K562 (cell line): ENCODE measurements around the gene TFAP2B. TPM values are rescaled to one million over a fixed set of nuclear protein-coding genes. Genes with fewer than 3 reads are reported as not detected.
A peak's percentile ranks its signal among the peaks of the same experiment; 100 is the strongest.

Experiments used
- ARID1B ChIP-seq: fragments of 450-650 bp; IDR thresholded peaks from 2 replicates; pipeline ENCODE4 v1.6.1; 2016; ENCODE audit warnings: antibody characterized with exemption, mild to moderate bottlenecking, inconsistent platforms
- BCLAF1 ChIP-seq, 2 experiments: fragments of 450-650 bp in 1 of 2; IDR thresholded peaks; 2 replicates each; pipeline ENCODE4 v1.6.1; 2011 to 2017; ENCODE audit warnings: low read depth in 2 of 2, antibody characterized with exemption in 1 of 2, borderline replicate concordance in 1 of 2, low read length in 1 of 2, mild to moderate bottlenecking in 1 of 2, mixed read lengths in 1 of 2; ENCODE audit not compliant: control insufficient read depth in 1 of 2
- BHLHE40 ChIP-seq: IDR thresholded peaks from 2 replicates; pipeline ENCODE4 v1.6.1; 2011; ENCODE audit warnings: low read length, improper control_type of control experiment
- CEBPG ChIP-seq, 3 experiments: fragments of 200-800 bp in 1 of 3; sonication (Bioruptor generic) in 1 of 3; sonication (generic) in 1 of 3; formaldehyde crosslinking in 1 of 3; IDR thresholded peaks in 2 of 3; conservative IDR thresholded peaks in 1 of 3; 2 replicates each; pipeline versions ENCODE4 v1.6.1 to v1.8.0; 2016 to 2022; ENCODE audit warnings: missing compliant biosample characterization in 2 of 3, missing genetic modification characterization in 2 of 3, mild to moderate bottlenecking in 1 of 3, missing genetic modification reagents in 1 of 3
- DMBX1 ChIP-seq: fragments of 250-450 bp; sonication (Bioruptor Pico); IDR thresholded peaks from 2 replicates; pipeline ENCODE4 v1.8.0; 2022; ENCODE audit warnings: inconsistent platforms, mild to moderate bottlenecking, moderate library complexity, borderline replicate concordance
- ID3 ChIP-seq, 2 experiments: fragments of 250-450 bp in 1 of 2; fragments of 450-650 bp in 1 of 2; sonication (Bioruptor Pico) in 1 of 2; IDR thresholded peaks; 2 replicates each; pipeline versions ENCODE4 v1.6.1 to v1.8.0; 2016 to 2021; ENCODE audit warnings: mild to moderate bottlenecking in 2 of 2, moderate library complexity in 2 of 2, missing compliant biosample characterization in 1 of 2, missing genetic modification characterization in 1 of 2
- L3MBTL2 ChIP-seq: fragments of 450-650 bp; IDR thresholded peaks from 2 replicates; pipeline ENCODE4 v1.6.1; 2016; ENCODE audit warnings: mild to moderate bottlenecking, moderate library complexity
- MTA1 ChIP-seq: fragments of 450-650 bp; IDR thresholded peaks from 2 replicates; pipeline ENCODE4 v1.6.1; 2017; ENCODE audit warnings: borderline replicate concordance
- MTA2 ChIP-seq: fragments of 450-650 bp; IDR thresholded peaks from 2 replicates; pipeline ENCODE4 v1.6.1; 2016; ENCODE audit warnings: low read depth
- NR1H2 ChIP-seq: sonication (generic); formaldehyde crosslinking; IDR thresholded peaks from 2 replicates; pipeline ENCODE4 v1.4.0; 2020; ENCODE audit warnings: mild to moderate bottlenecking, missing genetic modification reagents
- NRF1 ChIP-seq, 2 experiments: fragments of 450-650 bp; IDR thresholded peaks in 1 of 2; conservative IDR thresholded peaks in 1 of 2; 2 replicates each; pipeline ENCODE4 v1.6.1; 2014; ENCODE audit warnings: mild to moderate bottlenecking in 2 of 2
- PRPF4 ChIP-seq: fragments of 200-400 bp; formaldehyde crosslinking; IDR thresholded peaks from one replicate; pipeline ENCODE4 v1.6.1; 2017; ENCODE audit warnings: low read length, low read depth, mild to moderate bottlenecking; ENCODE audit not compliant: insufficient read depth, poor library complexity, severe bottlenecking
- RCOR1 ChIP-seq, 2 experiments: IDR thresholded peaks; 2 replicates each; pipeline ENCODE4 v1.6.1; 2012; ENCODE audit warnings: low read depth in 2 of 2, low read length in 2 of 2, borderline replicate concordance in 1 of 2, improper control_type of control experiment in 1 of 2
- RUNX1 ChIP-seq: sonication (generic); IDR thresholded peaks from 2 replicates; pipeline ENCODE4 v1.6.1; 2016; ENCODE audit warnings: antibody characterized with exemption, low read depth
- SPI1 ChIP-seq: IDR thresholded peaks from 2 replicates; pipeline ENCODE4 v1.6.1; 2011; ENCODE audit warnings: low read depth, low read length, control low read depth, borderline replicate concordance
- TAL1 ChIP-seq: fragments of 450-650 bp; IDR thresholded peaks from 2 replicates; pipeline ENCODE4 v1.6.1; 2016; ENCODE audit warnings: mild to moderate bottlenecking
- ZNF444 ChIP-seq: fragments of 250-450 bp; sonication (Bioruptor Pico); IDR thresholded peaks from 2 replicates; pipeline ENCODE4 v1.4.0; 2020; ENCODE audit warnings: mild to moderate bottlenecking, moderate library complexity
- ZSCAN29 ChIP-seq: fragments of 450-650 bp; IDR thresholded peaks from 2 replicates; pipeline ENCODE4 v1.6.1; 2017
- polyA plus RNA-seq, 8 experiments: library from polyadenylated mRNA; depleted of rRNA in 4 of 8; stranded (reverse) in 5 of 8; unstranded in 3 of 8; fragments of >200 nt; fragmentation: Nextera tagmentation in 2 of 8; fragmentation: Illumina TruSeq in 1 of 8; extraction: Ambion mirVana in 2 of 8; extraction: Trizol in 1 of 8; gene quantifications; 2 replicates each; pipeline versions ENCODE4 v1.2.1 to v1.2.3, GENCODE V29; 2011 to 2014; ENCODE audit warnings: inconsistent platforms in 1 of 8, missing spikeins in 1 of 8
- total RNA-seq, 7 experiments: library from RNA; depleted of rRNA in 6 of 7; stranded (reverse); fragments of >200 nt in 6 of 7; fragmentation: Illumina TruSeq in 2 of 7; extraction: Trizol in 2 of 7; gene quantifications; 2 replicates each; pipeline versions ENCODE4 v1.2.1 to v1.2.3, GENCODE V29; 2011 to 2021; ENCODE audit warnings: low replicate concordance in 1 of 7
- TF ChIP-seq, protein P1 (sequence below): fragments of 250-450 bp; sonication (Bioruptor Pico); IDR thresholded peaks from 2 replicates; pipeline ENCODE4 v1.5.0; 2021
- TF ChIP-seq, protein P2 (sequence below): sonication (generic); formaldehyde crosslinking; IDR thresholded peaks from 2 replicates; pipeline ENCODE4 v1.8.0; 2022; ENCODE audit warnings: missing genetic modification reagents, mild to moderate bottlenecking, borderline replicate concordance

Gene TFAP2B
- total and polyA plus RNA-seq, 9 of the 15 experiments (the other 6 are each of a cell fraction or from before 2014, with no cell fraction given): not detected

- TF ChIP-seq RUNX1: no peak
- TF ChIP-seq ARID1B: peak; percentile 70
- no peak for TF ChIP-seq DMBX1 (CRISPR knock-in tag)
- TF ChIP-seq RCOR1 (IDR thresholded peaks at IDR 0.05; ENCODE audit: borderline replicate concordance in 1 of 2, low read depth in 2 of 2, low read length in 2 of 2): no peak
- no peak for TF ChIP-seq NRF1 (conservative IDR thresholded peaks at IDR 0.05 in 1 of 2, IDR thresholded peaks at IDR 0.05 in 1 of 2)
- TF ChIP-seq ZSCAN29: no peak
- TF ChIP-seq PRPF4: no peak
- TF ChIP-seq, protein P1, sequence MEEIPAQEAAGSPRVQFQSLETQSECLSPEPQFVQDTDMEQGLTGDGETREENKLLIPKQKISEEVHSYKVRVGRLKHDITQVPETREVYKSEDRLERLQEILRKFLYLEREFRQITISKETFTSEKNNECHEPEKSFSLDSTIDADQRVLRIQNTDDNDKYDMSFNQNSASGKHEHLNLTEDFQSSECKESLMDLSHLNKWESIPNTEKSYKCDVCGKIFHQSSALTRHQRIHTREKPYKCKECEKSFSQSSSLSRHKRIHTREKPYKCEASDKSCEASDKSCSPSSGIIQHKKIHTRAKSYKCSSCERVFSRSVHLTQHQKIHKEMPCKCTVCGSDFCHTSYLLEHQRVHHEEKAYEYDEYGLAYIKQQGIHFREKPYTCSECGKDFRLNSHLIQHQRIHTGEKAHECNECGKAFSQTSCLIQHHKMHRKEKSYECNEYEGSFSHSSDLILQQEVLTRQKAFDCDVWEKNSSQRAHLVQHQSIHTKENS (CRISPR knock-in tag): no peak
- TF ChIP-seq, protein P2, sequence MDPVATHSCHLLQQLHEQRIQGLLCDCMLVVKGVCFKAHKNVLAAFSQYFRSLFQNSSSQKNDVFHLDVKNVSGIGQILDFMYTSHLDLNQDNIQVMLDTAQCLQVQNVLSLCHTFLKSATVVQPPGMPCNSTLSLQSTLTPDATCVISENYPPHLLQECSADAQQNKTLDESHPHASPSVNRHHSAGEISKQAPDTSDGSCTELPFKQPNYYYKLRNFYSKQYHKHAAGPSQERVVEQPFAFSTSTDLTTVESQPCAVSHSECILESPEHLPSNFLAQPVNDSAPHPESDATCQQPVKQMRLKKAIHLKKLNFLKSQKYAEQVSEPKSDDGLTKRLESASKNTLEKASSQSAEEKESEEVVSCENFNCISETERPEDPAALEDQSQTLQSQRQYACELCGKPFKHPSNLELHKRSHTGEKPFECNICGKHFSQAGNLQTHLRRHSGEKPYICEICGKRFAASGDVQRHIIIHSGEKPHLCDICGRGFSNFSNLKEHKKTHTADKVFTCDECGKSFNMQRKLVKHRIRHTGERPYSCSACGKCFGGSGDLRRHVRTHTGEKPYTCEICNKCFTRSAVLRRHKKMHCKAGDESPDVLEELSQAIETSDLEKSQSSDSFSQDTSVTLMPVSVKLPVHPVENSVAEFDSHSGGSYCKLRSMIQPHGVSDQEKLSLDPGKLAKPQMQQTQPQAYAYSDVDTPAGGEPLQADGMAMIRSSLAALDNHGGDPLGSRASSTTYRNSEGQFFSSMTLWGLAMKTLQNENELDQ (CRISPR knock-in tag): no peak
- TF ChIP-seq CEBPG (CRISPR knock-in tag; IDR thresholded peaks at IDR 0.05): no peak
- TF ChIP-seq CEBPG (tag; conservative IDR thresholded peaks at IDR 0.05 in 1 of 2, IDR thresholded peaks at IDR 0.05 in 1 of 2): no peak
- TF ChIP-seq ID3 (CRISPR knock-in tag; IDR thresholded peaks at IDR 0.05): no peak
- TF ChIP-seq ID3 (tag; IDR thresholded peaks at IDR 0.05): no peak
- TF ChIP-seq BHLHE40: 0 out of 2 replicates have a peak, but pooled peaks have one; percentile 33
- TF ChIP-seq SPI1: no peak
- 0 out of 2 replicates have a peak, but pooled peaks have one; percentile 20 for TF ChIP-seq L3MBTL2
- TF ChIP-seq MTA1: 0 out of 2 replicates have a peak, but pooled peaks have one; percentile 19
- TF ChIP-seq MTA2: 0 out of 2 replicates have a peak, but pooled peaks have one; percentile 42
- no peak for TF ChIP-seq BCLAF1 (IDR thresholded peaks at IDR 0.05; ENCODE audit: borderline replicate concordance in 1 of 2, control insufficient read depth in 1 of 2, low read depth in 2 of 2, low read length in 1 of 2)
- peak; percentile 53 for TF ChIP-seq TAL1
- TF ChIP-seq ZNF444 (CRISPR knock-in tag): no peak
- TF ChIP-seq NR1H2 (CRISPR knock-in tag): no peak
Measured at GRCh38 chr6:50825375-50826036, 6.8 kb downstream of the TFAP2B start (continued).
